Tibial nerve (tissue), 4 donors: ENCODE data around the gene KDM4B. TPM values are rescaled to one million over a fixed set of nuclear protein-coding genes. Genes with fewer than 3 reads are reported as not detected.

Experiments
- DNase-seq, 2 donors: peaks; one replicate each; pipeline ENCODE4 v3.0.0-alpha.2; 2019; ENCODE audit warnings: low spot score in 2 of 2
- H3K27ac ChIP-seq, 4 donors: fragments of 200-600 bp; sonication (generic) in 3 of 4; one replicate each; pipeline ENCODE4 v1.5.1; 2017 to 2019; ENCODE audit warnings: mild to moderate bottlenecking in 1 of 4
- H3K27me3 ChIP-seq, 2 donors: fragments of 200-600 bp; sonication (generic) in 1 of 2; one replicate each; pipeline versions ENCODE4 v1.5.1 to v1.6.0; 2017 to 2019
- H3K36me3 ChIP-seq, 3 donors: fragments of 200-600 bp; sonication (generic); one replicate each; pipeline ENCODE4 v1.5.1; 2018 to 2019
- H3K4me1 ChIP-seq, 4 donors: fragments of 200-600 bp; sonication (generic) in 3 of 4; one replicate each; pipeline ENCODE4 v1.5.1; 2017 to 2019
- H3K4me3 ChIP-seq, 4 donors: fragments of 200-600 bp; sonication (generic) in 3 of 4; one replicate each; pipeline ENCODE4 v1.5.1; 2017 to 2019; ENCODE audit warnings: mild to moderate bottlenecking in 1 of 4, moderate library complexity in 1 of 4
- H3K9me3 ChIP-seq, 4 donors: fragments of 200-600 bp; sonication (generic) in 3 of 4; one replicate each; pipeline ENCODE4 v1.5.1; 2017 to 2019
- CTCF ChIP-seq, 5 experiments: fragments of 200-600 bp in 3 of 5; fragments of 450-650 bp in 2 of 5; sonication (generic) in 3 of 5; IDR thresholded peaks; one replicate each; pipeline ENCODE4 v1.5.1; 2016 to 2019; ENCODE audit warnings: antibody characterized with exemption in 5 of 5, mild to moderate bottlenecking in 3 of 5, moderate library complexity in 2 of 5
- EP300 ChIP-seq, 2 donors: sonication (generic); formaldehyde crosslinking; IDR thresholded peaks; one replicate each; pipeline ENCODE4 v1.6.1; 2017; ENCODE audit warnings: antibody characterized with exemption in 2 of 2, mild to moderate bottlenecking in 1 of 2
- POLR2A ChIP-seq, 2 donors: fragments of 450-650 bp; IDR thresholded peaks; one replicate each; pipeline ENCODE4 v1.6.1; 2017; ENCODE audit warnings: antibody characterized with exemption in 2 of 2, mild to moderate bottlenecking in 2 of 2, moderate library complexity in 2 of 2
- WGBS, 2 donors: methylation state at CpG; one replicate each; pipeline ENCODE4 v1.1.5; 2018; 5-methylcytosine and 5-hydroxymethylcytosine counted together
- total RNA-seq, 4 donors: library from RNA; depleted of rRNA; stranded (reverse); fragments of >200 nt; gene quantifications; one replicate each; pipeline ENCODE4 v1.1.0, GENCODE V29; 2016

The KDM4B gene
- total RNA-seq, 4 donors from 2014 or later = 37.8 to 72.4 (median 57.2) TPM

- H3K9me3 ChIP-seq = no peaks in the 10 kb centered on the region
- H3K4me1 ChIP-seq = peaks cover 0 to 49% (median 27%) of the 10 kb centered on the region in 4 donors
- TF ChIP-seq EP300 (IDR thresholded peaks at IDR 0.05) = peak in 1 of 2 donors; percentile 61
- no peak for TF ChIP-seq POLR2A (IDR thresholded peaks at IDR 0.05)
- peak in 1 of 2 donors; percentile 33 for DNase-seq
- no peaks in the 10 kb centered on the region for H3K27me3 ChIP-seq
- peak overlapping the region; percentile 43 to 89 (median 73) for H3K27ac ChIP-seq
- WGBS, 2 donors = 38 to 47% methylated on average over 16 of the region's 22 CpGs
- H3K36me3 ChIP-seq = peaks cover 0 to 51% (median 0%) of the 10 kb centered on the region in 3 donors
- no peak overlapping the region for H3K4me3 ChIP-seq
These were observed 122.2 kb downstream of the KDM4B start for GRCh38 chr19:5091018-5091683.

- Histone ChIP-seq H3K4me3 (no peak overlapping the region), H3K27me3 (no peaks in the 10 kb centered on the region), H3K36me3 (peaks cover 0 to 51% (median 0%) of the 10 kb centered on the region in 3 donors), H3K9me3 (no peaks in the 10 kb centered on the region), H3K4me1 (peaks cover 0 to 49% (median 27%) of the 10 kb centered on the region in 4 donors), H3K27ac (peak overlapping the region; percentile 43 to 89 (median 73))
- no peak for TF ChIP-seq POLR2A (IDR thresholded peaks at IDR 0.05)
- TF ChIP-seq CTCF (IDR thresholded peaks at IDR 0.05) = no peak
- peak in 1 of 2 donors; percentile 2 for TF ChIP-seq EP300 (IDR thresholded peaks at IDR 0.05)
- DNase-seq = peak in 1 of 2 donors; percentile 41
- 56 to 57% methylated on average over 23 to 27 of the region's 28 CpGs for WGBS, 2 donors
These were observed 123.0 kb downstream of the KDM4B start for GRCh38 chr19:5091684-5092480.

- Histone ChIP-seq H3K4me3 (no peak overlapping the region), H3K9me3 (no peaks in the 10 kb centered on the region), H3K27ac (peak overlapping the region in 3 of 4 donors; percentile 63 to 89 (median 83)), H3K4me1 (peaks cover 0 to 49% (median 27%) of the 10 kb centered on the region in 4 donors), H3K36me3 (peaks cover 0 to 51% (median under 1%) of the 10 kb centered on the region in 3 donors), H3K27me3 (no peaks in the 10 kb centered on the region)
- DNase-seq = no peak
- WGBS, 2 donors = 86% methylated on average over 10 to 14 of the region's 14 CpGs
- no peak for TF ChIP-seq EP300 (IDR thresholded peaks at IDR 0.05)
- no peak for TF ChIP-seq CTCF (IDR thresholded peaks at IDR 0.05)
- no peak for TF ChIP-seq POLR2A (IDR thresholded peaks at IDR 0.05)
These were observed 123.5 kb downstream of the KDM4B start for GRCh38 chr19:5092481-5092843.

- H3K27ac ChIP-seq = peak overlapping the region in 3 of 4 donors; percentile 40 to 89 (median 83)
- 39 to 52% methylated on average over 20 to 25 of the region's 31 CpGs for WGBS, 2 donors
- no peak overlapping the region for H3K4me3 ChIP-seq
- H3K27me3 ChIP-seq = no peaks in the 10 kb centered on the region
- H3K36me3 ChIP-seq = peaks cover 0 to 53% (median 3%) of the 10 kb centered on the region in 3 donors
- DNase-seq = peak in 1 of 2 donors; percentile 36
- H3K4me1 ChIP-seq = peaks cover 0 to 49% (median 27%) of the 10 kb centered on the region in 4 donors
- H3K9me3 ChIP-seq = peaks cover 0 to 7% (median 0%) of the 10 kb centered on the region in 4 donors
- TF ChIP-seq CTCF (IDR thresholded peaks at IDR 0.05) (no peak), EP300 (IDR thresholded peaks at IDR 0.05) (peak in 1 of 2 donors; percentile 36)
These were observed 124.5 kb downstream of the KDM4B start for GRCh38 chr19:5093297-5093928.

- Histone ChIP-seq H3K36me3 (peaks cover 2 to 53% (median 7%) of the 10 kb centered on the region in 3 donors), H3K4me3 (no peak overlapping the region), H3K27ac (peak overlapping the region in 3 of 4 donors; percentile 40 to 89 (median 83)), H3K9me3 (peaks cover 0 to 14% (median 2%) of the 10 kb centered on the region in 4 donors), H3K27me3 (no peaks in the 10 kb centered on the region), H3K4me1 (peaks cover 0 to 49% (median 27%) of the 10 kb centered on the region in 4 donors)
- no peak for DNase-seq
- 88 to 90% methylated on average over 26 of the region's 26 CpGs for WGBS, 2 donors
- no peak for TF ChIP-seq CTCF (IDR thresholded peaks at IDR 0.05)
- no peak for TF ChIP-seq EP300 (IDR thresholded peaks at IDR 0.05)
- no peak for TF ChIP-seq POLR2A (IDR thresholded peaks at IDR 0.05)
These were observed 125.2 kb downstream of the KDM4B start for GRCh38 chr19:5093948-5094718.
